ENCODE data around the gene ID4.
A peak's percentile ranks its signal among the peaks of the same experiment; 100 is the strongest.

ID4 gene, protein sequence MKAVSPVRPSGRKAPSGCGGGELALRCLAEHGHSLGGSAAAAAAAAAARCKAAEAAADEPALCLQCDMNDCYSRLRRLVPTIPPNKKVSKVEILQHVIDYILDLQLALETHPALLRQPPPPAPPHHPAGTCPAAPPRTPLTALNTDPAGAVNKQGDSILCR

DNA sequence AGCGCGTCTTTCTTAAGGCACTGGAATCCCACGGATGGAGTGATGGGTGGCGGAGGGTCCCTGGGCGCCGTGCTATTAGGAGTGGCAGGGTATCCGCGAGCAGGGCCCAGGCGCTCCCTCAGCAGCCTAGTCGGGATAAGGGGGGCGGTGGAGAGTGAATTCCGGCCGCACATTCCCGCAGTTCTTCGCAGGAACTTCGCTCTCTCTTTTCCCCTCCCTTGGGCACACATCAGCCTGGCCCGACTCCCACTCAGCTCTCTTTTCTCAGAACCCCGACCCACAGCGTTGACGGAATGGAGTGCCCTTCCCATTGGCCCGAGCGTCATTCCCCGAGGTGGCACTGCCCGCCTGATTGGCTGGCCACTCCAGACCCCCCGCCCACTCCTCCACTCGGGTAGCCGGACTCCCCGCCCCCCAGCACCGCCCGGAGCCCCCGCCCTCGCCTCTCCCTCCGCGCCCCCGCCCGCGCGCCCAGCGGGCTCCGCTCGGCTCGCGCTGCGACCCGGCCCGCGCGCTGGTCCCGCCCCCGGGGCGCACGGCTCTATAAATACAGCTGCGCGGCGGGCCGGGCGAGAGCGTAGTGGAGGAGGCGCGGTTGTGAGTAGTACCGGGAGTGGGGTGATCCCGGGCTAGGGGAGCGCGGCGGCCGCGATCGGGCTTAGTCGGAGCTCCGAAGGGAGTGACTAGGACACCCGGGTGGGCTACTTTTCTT lies at the start of gene ID4:
Gene ID4 (plus strand): TSS at position 572 of the 712 bp plus-strand sequence. CDS start 385 bp downstream, outside the sequence.
- no peak for DNase-seq

DNA sequence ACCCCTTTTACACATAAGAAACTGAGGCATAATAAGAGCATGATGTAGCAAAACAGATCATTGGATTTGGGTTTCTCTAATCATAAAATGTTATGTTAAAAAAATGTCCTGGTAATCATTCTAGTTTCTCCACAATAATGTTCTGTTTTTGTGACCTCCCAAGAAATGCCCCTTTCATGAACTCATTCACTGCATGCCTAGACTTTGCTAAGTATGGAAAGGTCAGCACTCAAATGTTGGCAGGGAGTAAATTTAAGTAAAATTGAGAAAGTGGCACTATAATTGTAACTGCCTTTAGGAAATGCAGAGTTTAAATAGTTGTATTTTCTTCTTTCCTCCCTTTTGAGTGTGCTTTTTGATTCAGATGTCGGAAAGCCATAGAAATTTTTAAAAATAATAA lies 48.5 kb upstream of the ID4 start:
- no peak for DNase-seq

DNA sequence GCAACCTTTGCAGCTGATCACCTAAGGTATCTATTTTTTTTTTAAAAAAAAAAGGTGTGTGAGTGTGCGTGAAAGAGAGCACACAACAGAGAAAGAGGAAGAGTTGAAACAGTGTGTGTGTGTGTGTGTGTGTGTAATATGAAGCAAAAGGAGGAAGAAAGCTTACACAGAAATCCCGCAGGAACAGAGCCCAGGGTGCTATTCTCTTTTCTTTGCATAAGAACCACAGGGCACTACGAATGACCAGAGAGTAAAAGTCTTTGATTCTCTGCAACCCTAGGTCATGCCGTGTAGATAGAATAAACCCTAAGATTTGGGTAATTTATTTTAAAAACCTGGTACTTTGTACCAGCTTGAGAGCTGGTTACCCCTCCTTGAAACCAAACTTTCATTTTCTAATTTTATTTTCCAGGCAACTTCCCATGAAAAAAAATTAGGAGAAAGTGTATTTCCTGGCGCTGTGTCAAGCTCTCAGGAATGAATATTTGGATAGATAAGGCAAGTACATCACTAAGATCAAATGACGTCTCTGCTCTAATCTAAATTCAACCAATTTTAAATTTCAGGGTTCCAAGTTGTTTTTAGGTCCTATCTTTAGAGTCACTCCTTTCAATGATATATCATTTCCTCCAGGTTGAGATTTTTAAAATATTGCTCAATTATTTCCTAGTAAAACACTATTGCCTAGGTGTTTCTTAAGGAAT lies 47.9 kb upstream of the ID4 start:
- no peak for DNase-seq

DNA sequence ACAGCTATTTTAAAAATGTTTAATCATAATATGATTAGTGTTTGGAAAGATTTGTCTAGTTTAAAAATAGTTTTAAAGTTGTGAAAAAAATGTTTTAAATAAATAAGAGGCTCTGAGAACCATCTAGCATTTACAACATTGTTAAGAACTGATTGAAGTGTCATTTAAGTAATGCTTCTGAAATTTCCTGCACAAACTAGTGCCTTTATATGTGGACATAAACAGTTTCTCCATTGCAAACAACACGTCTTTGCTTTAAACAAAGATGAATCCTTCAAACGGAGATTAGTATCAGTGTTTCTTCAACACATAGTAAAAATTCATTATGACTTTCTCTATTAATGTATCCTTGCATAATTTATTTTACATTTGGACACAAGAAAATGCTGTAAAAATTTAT lies 45.9 kb upstream of the ID4 start:
- no peak for DNase-seq

DNA sequence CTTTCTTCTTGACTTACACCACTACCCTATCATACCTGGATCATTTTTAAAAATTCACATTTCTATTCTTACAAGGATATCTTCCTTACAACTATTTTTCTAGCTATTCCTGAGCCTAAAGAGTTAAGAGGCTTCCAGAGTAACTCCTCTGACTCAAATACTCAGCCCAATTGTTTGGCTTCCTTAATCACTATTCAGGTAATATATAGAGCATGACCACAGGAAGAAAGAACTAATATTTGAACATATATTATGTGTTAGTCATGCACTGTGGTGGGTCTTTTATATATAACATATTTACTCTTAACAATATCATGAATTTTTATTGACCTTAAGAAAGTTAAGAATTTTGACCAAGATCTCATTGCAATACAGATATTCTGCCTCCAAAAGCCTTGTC lies 42.0 kb upstream of the ID4 start:
- no peak for DNase-seq

DNA sequence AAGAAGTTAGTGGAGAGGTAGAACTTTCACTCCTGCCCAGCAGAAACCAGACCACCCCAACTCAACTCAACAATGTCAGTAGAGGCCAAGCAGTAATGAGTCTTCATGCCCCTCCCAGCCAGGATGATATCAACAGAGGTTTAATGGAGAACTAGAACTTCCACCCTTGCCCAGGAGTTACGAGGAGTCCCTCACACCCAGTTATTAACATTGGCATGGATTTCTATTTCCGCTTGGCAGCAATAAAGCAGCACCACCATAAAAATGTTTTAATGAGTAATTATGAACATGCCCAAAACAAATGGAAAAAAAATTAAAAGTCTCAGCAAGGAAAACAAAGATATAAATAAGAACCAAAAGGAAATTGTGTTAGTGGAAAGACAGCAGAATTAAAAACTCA lies 40.7 kb upstream of the ID4 start:
- DNase-seq, result no peak

DNA sequence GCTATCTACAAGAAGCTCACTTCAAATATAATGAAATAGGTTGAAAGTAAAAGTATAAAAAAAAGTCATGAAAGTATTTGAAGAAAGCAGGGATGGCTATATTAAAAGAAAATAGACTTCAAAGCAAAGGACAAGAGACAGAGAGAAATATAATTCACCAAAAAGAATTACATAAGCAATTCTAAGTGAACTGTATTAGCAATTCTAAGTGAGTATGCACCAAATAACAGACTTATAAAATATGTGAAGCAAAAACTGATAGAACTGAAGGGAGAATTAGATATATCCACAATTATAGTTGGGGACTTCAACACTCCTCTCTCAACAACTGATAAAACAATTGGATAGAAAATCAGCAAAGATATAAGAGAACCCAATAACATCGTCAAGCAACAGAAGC lies 38.8 kb upstream of the ID4 start:
- DNase-seq, result no peak

DNA sequence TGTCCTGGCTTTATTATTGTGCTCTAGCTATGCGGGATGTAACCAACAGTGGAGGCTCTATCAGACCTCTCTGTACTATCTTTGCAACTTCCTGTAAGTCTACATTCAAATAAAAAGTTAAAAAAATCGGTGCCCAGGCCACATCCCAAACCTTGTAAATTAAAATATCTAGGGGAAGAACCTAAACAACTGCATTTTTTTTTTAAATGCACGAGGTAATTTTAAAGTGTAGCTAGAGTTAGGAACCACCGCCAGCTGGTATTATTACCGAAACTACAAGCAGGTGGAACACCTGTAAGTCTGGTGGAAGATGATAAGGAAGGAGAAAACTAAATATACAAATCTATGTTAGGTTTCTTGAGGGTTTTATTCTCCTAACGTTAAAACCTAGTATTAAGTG lies 34.5 kb upstream of the ID4 start:
- no peak for DNase-seq

DNA sequence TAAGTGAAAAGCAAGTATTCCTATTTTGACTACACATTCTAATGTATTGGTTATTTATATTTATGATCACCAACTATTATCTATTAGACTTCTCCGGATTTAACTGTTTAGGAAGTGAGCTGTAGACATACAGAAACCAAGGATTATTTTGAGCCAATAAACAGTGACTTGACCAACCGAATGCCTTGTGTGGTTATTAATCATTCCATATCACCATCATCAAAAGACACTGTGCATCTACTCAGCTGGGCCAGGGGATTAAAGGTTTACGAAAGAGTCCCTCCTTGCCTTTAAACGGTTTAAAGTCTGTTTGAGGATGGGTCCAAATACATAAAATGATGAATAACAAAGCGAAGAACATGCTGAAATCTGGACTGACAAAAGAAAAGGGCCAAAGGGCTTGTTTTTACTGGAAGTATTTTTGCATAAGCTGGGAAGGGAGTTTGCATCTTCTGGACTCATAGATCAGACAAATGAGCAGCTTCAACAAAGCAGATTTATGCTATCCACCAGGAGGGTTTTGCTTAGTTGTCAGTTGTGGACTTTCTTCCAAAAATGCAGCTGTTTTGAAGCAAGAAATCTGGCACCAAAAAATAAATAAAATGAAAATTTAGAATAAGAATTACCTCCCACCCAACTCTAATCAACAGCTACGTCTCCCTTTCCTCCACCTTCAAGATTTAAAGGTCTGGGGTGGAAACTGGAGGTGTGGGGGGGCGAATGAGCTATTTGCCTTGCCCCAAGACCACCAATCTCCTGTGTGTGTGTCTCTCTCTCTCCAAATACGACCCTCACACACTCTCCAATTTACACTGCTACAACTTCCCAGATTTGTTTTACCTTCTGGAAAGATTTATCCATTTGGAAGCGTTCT lies 33.6 kb upstream of the ID4 start:
- no peak for DNase-seq

DNA sequence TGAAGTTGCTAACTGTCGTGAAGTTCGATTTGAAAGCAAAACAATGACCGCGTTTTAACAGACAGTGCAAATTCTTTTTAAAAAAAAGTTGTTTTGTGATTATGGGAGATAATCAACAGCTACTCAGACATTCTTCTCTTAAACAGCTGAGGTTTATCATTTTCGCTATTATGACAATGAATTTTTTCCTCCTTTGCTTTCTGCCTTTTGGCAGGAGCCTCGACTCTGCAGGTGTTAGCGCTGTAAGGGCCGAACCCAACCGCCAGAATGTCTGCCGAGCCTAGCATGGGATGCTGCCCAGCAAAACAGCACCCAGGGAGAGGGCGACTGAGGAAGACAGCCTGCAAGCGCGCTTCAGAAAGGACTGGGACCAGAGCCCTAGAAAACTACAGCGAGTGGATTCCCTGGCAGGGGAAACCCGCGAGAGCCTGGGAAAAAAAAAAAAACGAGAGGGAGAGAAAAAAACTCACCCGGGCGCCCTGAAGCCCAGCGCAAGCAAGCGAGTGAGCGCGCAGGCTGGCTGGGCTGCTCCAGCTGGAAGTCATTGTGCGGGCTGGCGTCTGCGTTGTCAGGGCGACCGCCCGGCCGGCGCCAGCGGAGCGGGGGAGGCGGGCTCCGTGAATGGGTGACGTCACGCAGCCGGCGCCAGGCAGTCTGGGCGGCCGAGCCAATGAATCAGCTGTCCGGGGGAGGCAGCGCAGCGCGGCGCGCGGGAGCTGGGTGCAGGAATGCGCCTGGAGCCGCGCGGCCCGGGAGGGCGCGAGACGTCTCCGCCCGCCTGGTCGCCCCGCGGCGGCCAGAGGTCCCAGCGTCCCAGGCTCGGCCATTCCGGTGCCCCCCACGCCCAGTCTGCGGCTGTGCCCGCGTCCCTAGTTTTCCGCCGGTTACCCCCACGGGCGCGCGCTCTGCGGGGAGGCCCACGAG lies 32.7 kb upstream of the ID4 start:
- DNase-seq, result peak; percentile 50 to 70

DNA sequence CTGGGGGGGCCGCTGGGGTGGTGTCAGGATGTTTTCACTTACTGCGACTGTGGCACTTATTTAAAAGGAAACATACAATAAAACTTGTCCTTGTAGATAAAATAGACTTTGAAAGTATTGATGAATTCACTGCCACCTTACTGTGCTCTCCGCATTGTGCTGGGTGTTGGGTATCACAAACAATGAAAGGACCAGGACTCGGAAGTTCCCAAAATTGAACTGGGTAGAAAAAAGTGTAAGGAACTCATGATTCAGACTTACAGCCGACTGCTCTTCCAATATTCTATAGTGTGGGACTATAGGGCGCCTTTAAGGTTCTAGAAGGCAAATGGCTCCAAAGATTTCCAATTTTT lies 32.1 kb upstream of the ID4 start:
- DNase-seq, result no peak

DNA sequence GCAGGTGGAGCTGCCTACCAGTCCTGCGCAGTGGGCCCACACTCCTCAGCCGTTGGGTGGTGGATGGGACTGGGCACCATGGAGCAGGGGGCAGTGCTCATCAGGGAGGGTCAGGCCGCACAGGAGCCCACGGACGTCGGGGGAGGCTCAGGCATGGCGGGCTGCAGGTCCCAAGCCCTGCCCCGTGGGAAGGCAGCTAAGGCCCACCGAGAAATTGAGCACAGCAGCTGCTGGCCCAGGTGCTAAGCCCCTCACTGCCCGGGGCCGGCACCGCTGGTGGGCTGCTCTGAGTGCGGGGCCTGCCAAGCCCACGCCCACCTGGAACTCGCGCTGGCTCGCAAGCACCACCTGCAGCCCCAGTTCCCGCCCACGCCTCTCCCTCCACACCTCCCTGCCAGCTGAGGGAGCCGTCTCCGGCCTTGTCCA lies 30.2 kb upstream of the ID4 start:
- DNase-seq, result no peak

DNA sequence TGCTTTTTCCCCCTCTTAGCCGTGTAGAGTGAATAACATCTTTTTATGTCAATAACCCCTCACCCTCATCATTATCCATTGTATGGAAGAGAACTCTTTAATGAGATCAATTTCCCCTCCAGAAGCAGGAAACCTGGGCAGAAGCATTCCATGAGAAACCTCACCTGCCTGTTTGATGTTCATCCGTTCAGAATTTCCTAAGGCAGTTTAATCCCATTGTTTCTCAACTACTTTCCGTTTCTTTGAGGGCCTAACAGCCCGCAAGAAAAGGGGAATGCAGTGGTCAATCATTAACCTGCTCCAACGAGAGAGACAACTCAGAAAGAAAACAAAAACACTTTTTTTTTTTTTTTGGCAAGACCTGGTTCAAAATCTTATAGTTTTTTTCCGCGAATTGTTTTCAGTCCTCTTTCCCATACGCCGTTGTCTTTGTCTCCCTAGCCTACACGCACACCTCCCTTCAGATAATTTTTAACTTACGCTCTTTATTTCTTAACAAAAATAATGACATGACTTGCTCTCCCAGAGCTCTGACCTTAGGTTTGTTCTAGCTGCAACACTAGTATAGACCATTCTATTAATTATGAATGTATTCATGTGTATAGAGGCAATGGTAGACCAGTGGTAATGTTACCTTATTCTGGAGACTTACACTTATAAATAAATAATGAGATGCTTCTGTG lies 25.6 kb upstream of the ID4 start:
- DNase-seq, result no peak

DNA sequence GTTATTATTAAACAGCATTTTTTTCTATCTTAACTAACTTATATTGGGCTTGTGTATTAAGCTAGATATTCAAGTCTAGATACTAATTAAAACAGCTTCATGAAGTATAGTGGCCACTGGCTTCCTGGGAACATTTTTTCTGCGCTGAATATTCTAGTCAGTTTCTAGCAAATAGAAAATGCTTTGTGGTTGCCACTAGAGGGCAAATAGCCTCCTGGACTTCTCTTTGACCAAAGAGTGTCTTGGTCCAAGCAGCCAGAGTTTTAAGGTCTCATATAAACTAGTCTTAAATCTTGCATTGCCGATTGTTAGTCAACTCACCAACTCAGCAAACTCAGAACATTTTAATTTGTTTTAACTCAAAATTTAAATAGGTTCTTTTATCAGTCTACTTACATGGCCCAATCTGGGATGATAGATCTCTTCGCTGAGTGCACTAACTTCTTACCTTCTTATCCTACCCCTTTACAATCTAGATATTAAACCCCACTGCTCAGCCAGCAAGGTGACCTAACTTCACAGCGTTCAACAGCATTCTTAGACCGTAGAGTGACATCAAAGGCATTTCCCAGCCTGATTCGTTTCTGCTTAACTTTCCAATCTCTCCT lies 24.6 kb upstream of the ID4 start:
- no peak for DNase-seq

DNA sequence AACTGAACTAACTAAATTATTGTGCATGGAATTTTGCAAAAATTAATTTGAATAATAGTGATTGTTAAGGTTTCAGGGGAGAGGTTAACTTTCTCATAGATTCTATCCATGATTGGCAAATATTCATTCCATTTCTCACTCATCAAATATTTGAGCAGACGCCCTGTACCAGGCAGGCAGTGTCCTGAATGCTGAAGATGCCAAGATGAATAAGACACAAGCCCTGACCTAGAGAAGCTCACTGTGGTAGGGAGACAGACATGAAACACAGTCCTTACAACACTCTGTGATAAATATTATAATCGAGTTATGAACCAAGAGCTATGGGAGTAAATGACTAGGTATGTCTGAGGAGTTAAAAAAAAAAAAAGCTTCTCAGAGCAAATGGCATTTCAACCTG lies 18.4 kb upstream of the ID4 start:
- DNase-seq, result no peak

DNA sequence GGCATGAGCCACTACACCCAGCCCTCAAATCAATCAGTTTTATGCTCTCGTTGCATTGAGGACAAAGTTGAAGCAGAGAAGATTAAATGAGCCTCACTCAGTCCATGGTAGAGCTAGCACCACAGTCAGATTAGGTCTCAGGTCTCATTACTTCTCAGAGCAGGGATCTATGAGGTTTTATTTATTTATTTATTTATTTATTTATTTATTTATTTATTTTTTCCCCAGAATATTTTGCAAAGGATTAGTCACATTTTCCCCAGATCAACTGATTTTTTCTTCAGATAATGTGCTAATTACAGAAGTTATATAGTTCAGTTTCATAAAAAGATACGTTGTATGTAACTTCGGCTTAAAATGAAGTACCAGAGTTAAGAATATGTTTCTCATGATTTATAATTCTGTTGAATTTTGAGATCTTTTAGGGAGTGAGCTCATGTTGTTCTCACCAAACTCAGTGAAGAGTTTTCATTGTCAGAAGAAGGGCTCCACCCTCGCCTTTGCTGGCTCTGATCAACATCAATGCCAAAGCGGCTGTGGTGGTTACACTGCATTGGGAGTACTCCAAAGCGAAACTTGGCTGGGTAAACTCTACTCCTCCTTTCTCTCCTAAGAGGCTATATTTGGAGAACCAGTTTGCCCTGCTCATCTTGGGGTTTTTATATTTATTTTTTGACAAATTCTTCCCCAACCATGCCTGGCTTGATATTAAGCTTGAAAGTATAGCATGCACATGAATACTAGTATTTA lies 12.9 kb upstream of the ID4 start:
- DNase-seq, result no peak

DNA sequence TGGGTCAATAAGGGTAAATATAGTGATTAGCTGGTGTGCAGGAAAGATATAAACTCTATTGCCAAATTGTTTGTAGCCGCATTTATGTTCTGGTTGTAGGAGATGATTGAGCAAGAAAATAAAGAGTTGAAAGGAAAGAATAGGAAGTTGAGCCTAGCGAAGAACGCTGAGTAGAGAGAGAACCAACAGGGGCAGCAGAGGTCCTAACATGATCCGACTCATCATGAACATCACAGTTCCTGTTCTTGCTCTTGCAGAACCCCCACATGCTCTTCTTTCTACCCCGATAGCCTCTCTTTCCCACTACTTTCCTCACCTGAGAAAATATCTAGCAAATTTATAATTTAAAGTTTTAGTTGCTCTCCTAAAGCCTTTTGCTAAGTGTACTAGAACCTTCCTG lies 9.9 kb upstream of the ID4 start:
- DNase-seq, result no peak

DNA sequence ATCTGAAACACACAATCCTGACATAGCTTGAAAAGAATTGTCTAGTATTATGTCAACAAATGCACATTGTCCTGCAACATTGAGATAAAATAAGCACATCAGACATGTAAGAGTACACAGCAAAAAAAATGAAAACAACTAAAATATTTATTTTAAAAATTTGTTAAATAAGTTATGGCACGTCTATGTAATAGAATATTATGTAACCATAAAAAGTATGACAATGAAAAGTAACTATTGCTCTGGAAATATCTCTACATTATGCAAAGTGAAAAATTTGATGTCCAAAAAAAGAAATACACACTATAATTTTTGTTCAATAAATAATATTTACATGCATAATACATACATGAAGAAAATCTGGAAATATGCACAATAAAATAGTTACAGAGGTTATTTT lies 9.3 kb upstream of the ID4 start:
- DNase-seq, result no peak

DNA sequence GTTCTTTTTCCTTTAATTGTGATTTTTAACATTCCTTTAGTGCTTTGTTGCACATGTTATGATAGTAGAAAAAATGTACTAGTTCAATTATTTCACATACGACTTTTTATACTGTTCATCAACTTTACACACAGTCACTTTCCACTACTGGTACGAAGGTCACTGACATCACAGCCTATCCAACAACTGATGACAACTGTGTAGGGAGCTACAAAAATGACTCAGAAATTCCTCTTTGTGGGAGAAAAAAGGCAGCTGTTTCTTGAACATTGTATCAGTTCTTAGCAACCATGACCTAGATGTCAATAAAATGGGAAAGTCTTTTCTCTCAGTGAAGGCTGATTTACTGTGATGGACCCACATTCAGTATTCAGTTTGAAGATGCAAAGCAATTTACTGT lies 7.0 kb upstream of the ID4 start:
- DNase-seq, result no peak

DNA sequence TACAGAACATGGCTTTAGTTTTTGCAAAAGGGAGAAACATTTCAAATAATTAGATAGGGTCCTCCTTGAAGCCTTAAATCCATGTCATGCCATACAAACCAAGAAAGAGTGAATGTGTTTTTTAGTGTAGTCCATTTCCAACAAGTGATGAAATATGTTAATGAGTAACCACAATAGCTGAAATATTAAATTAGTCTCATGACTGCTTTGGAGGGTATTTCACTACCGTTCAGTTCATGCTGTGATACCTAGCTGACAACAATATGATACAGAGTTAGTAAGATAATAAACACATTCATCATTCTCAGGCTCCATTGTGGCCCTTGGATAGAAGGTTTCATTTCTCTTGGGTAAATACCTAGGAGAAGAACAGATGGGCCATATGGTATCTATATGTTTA lies 5.8 kb upstream of the ID4 start:
- DNase-seq, result no peak

DNA sequence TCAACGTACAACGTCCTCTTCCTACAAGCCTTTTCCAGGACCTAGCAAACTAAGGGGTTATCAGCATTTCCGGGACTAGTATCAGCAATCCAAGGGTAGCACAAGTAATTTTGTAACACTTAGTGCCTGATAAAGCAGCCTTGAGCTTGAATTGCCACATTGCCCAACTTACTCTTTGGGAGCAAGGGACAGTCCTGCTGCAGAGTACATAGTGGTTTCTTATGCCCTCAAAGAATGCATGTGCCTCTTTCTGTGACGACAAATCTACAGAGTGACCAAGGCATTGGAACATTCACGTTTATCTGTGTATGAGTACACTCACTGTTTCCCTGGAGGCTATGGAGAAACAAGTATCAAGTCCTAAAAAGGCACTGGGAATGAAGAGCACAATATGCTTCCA lies 3.2 kb upstream of the ID4 start:
- DNase-seq, result no peak

Measured in stimulated activated CD4-positive, alpha-beta T cell treated with anti-CD3 and anti-CD28 coated beads, Interleukin-2, amount 100 ng/mL, for 48 hours (primary cell).